ENCODE results near the gene SRP14.
A peak's percentile ranks its signal among the peaks of the same experiment; 100 is the strongest.
"Not testable (repeated sequence)": the region's sequence is repeated elsewhere in the genome, so short reads cannot be mapped to it uniquely, and the experiment has no call there.

The SRP14 gene

DNA sequence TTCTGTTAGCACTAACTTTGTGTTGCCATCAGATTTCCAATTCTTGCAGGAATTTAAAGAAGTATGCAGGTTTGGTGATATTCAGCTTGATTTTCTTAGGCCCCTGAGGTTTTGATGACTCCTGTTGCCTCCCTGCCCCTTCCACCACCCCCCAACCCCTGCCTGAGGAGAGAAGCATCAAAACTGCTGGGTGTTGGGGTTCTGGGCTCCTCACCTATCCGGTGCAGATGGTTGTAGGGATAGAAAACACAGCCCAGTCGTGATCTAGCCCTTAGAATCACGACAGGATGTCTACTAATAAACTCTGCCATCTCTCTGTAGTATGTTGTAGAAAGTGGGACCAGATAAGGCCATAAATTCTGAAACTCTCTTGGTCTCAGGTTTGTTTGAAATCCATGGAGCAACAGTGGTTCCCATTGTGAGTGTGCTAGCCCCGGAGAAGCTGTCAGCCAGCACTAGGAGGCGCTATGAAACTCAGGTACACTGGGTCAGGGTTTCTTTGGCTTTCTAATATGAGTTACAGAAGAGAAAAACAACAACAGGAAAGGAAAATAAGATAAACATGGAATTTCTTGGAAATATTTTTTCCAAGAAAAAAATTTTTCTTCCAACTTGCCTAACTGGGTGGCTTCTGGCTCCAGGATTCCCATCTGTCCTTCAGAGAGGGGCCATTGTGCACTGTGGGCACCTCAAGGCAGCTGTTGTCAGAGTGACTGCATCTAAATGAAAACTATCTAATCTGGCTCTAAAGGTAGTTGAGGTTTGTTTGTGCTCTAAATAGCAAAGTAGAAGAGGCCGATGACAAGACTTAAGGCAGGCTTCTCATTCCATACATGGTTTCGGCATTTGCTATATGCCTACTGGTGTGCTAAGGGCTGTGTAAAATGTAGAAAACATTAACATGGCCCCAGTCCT lies 8.7 kb downstream of the SRP14 start:
- DNase-seq (ENCODE audit: low spot score), result peak; percentile 35

DNA sequence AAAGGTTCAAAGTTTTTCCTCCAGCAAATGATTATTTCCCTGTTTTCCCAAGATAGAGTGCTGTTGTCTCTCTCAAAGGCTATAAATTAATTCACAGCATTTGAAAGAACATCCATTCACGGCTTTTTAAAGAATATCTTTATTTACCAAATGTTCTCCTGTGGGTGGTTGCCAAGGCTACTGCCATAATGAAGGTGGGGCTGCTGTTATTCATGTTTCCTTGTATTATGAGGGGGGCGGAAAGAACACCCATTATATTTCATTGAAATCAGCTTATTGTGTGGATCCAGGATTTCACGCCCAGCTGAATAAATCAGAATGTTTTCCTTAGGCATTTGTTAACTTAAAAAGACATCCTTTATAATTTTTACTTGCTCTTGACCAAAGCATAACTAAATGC lies 10.1 kb downstream of the SRP14 start:
- DNase-seq (ENCODE audit: low spot score), result no peak

DNA sequence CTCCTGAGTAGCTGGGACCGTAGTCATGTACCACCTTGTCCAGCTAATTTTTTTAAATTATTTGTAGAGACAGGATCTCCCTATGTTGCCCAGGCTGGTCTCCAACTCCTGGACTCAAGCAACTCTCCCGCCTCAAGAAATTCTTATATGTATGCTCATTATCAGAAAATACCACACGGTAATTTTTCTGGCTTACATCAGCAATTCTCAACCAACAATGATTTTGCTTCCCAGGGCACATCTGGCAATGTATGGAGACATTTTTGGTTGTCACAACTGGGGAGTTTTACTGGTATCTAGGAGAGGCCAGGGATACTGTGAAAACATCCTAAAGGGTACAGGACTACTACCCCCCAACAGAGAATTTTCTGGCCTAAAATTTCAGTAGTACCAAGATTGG lies 10.8 kb downstream of the SRP14 start:
- DNase-seq (ENCODE audit: low spot score), result no peak

DNA sequence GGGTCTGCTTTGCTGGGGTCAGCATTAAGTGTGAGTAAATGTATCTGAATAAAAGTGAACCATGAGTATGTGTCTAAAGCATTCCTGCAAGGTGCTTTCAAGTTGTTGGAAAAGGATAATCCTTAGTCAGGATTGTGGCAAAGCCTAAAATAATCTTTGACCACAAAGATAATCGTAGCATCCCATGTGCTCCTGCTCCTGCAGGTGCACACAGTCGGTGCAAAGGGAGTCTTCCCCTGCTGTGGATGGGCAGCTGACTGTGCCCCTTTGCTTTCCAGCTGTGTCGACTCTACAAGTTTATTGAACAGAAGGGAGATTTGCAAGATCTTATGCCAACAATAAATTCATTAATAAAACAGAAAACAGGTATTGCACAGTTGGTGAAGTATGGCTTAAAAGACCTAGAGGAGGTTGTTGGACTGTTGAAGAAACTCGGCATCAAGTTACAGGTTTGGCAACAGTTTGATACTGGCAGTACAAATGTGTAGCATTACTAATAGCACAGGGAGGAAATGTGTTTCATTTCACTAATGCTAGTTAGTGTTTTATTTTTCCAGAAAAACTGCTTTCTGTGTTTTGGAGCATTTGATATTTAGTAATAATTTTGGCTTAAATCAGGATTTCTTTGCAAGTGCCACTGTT lies 22.6 kb downstream of the SRP14 start:
- peak; percentile 41 for DNase-seq (ENCODE audit: low spot score)

DNA sequence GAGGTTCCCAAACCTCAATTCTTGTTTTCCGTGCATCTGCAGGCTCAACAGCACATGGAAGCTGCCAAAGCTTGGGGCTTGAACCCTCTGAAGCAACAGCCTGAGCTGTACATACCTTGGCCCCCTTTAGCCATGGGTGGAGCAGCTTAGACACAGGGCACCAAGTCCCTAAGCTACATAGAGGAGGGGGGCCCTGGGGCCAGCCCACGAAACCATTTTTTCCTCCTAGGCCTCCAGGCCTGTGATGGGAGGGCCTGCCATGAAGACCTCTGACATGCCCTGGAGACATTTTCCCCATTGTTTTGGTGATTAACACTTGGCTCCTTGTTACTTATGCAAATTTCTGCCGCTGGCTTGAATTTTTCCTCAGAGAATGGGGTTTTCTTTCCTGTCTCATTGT lies 24.6 kb downstream of the SRP14 start:
- DNase-seq (ENCODE audit: low spot score), result no peak

DNA sequence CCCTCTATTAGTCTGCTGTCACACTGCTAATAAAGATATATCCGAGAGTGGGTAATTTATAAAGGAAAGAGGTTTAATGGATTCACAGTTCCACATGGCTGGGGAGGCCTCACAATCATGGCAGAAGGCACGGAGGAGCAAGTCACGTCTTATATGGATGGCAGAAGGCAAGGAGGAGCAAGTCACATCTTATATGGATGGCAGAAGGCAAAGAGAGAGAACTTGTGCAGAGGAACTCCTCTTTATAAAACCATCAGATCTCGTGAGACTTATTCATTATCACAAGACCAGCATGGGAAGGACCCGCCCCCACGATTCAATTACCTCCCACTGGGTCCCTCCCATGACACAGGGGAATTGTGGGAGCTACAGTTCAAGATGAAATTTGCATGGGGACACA lies 25.6 kb downstream of the SRP14 start:
- DNase-seq (ENCODE audit: low spot score), result not testable (repeated sequence)

DNA sequence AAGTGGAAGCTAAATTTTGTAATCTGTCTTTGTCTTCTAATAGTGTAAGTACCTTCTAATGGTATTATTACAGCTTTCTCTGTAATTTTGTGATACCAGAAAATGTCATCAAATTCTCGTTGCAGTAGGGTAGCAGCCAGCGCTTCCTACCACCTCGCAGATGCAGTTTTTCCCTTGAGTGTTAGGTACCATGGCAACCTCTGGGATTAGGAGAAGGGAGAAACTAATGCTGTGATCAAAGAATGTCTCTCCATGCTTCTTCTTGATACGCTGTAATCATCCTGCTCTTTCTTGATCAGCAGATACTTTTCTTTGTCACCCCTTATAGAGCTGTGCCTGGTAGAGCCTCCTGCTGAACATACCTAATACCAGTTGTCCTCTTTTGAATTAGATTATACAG lies 27.7 kb downstream of the SRP14 start:
- DNase-seq (ENCODE audit: low spot score), result no peak

DNA sequence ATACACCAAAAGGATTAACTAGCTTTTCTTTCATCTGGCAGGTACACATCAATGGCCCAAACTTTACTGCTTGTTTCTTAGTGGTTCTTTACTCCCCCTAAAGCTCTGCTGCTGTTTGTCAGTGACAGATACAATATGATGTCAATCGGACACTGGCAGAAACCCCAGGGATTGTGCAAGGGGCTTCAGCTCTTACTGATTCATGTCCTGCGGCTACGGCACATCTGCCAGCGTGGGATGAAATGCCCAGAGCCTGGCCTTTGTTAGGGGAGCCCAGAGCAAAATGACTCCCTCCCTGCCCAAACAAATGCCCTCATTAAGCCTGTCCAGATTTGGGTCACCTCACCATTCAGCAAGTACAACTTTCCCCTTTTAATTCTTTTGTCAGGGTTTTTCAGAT lies 28.3 kb downstream of the SRP14 start:
- peak; percentile 67 for DNase-seq (ENCODE audit: low spot score)

DNA sequence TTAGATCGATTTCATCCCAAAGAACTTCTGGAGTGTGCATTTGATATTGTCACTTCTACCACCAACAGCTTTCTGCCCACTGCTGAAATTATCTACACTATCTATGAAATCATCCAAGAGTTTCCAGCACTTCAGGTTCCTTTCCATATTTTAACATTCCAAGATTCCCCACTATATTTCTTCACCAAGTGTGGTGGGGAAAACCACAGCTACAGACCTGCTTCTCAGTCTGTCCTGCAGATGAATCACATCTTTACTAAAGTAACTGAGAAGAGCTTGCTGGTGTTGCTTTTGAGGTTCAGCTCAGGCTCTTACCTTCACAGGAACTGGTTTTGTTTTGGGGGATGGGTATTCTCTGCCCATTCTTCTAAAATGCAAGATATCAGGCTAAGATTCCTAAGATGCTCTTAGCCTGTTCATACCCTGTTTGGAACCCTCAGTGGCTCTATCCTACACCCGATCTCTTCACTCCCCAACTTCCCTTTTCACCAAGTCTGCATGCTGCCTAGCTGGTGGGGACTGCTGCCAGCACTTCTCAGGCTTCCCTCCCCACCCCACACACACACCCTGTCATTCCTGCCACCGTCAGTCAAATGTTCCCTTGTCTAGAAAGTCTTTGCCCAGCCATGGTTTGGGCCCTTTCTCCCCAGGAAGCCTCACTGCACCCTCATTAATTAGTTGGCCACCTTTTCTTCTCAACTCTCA lies 30.8 kb downstream of the SRP14 start:
- DNase-seq (ENCODE audit: low spot score), result peak; percentile 17

DNA sequence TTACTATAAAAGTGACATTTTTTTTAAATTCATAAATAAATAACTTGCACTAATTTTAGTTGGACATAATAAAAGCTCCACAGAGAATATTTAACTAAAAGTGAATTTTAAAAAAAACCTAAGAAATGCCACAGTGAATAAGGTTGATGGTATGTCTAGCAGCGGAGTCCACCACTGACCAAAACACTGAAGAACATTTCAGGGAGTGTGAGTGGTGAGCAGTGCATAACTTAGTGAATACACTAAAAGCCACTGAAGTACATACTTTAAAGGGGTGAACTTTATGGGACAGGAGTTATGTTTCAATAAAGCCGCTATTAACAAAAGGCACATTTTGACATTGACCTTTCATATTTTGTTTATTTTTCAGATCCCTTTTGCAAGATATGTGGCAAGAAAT lies 32.3 kb downstream of the SRP14 start:
- DNase-seq (ENCODE audit: low spot score), result peak; percentile 41

DNA sequence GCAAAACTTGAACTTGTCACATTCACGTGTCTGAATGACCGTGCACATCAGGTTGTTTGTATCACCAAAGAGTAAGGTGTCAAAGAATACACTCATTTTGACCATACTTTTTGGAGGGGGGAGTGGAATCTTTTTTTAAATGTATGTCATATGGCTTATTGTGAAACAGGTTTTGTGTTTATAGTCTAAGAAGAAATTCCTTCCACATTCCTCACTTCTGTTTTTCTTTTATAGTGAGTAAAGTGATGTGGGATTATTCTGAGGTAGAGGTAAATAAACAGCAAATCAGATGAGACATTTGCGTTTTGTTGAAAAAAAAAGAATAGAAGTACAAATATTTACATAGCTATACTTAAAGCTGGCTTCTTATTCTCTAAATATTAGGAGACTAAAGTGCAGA lies 33.0 kb downstream of the SRP14 start:
- no peak for DNase-seq (ENCODE audit: low spot score)

DNA sequence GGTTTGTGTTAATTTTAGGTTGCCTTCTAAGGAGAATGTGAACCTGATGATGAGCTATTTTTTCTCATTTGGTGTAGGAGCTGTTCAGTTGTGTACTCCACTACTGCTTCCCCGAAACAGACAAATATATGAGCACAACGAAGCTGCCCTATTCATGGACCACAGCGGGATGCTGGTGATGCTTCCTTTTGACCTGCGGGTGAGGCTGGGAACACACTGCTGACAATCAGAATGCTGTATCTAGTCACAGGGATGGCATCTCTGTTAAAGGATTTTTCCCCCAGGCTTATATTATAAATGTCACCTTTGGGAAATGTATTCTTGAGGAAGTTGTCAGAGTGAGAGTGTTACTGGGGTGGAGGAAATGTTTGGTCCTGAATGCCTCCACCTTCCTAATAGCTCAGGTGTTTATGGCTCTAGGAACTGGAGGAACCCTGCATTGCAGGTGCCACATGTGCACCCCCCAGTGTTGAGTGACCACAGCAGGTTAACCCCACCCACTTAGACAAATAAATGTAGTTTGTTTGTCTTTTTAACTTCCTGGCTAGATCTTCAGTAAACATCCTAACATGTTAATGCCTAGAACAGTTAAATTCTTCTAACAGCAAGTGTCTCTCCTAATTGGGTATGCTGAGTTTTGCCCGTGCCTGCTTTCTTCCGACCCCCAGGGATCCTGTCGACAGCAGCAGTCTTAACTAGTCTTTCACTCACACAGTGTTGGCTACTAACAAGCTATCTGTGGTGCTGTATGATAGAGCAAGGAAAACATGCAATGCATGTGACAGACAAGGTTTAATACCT lies 35.7 kb downstream of the SRP14 start:
- DNase-seq (ENCODE audit: low spot score), result no peak

DNA sequence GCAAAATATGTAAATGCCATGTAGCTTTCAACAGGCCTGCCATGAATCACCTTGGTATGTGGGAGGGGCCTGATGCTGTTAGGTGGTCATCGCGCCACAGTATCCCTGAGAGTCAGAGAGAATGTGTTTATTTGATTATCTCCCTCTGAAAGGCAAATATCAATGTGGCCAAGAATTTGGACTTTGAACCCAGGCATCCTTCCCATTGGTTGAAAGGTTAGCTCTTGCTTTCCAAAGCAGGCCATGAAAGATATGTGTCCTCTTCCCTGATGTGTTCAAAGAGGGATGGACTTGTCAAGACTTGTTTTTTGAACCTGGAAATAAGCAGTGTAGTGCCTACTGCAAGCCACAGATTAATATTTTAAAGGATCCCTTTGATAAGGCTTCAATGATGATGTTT lies 36.7 kb downstream of the SRP14 start:
- no peak for DNase-seq (ENCODE audit: low spot score)

DNA sequence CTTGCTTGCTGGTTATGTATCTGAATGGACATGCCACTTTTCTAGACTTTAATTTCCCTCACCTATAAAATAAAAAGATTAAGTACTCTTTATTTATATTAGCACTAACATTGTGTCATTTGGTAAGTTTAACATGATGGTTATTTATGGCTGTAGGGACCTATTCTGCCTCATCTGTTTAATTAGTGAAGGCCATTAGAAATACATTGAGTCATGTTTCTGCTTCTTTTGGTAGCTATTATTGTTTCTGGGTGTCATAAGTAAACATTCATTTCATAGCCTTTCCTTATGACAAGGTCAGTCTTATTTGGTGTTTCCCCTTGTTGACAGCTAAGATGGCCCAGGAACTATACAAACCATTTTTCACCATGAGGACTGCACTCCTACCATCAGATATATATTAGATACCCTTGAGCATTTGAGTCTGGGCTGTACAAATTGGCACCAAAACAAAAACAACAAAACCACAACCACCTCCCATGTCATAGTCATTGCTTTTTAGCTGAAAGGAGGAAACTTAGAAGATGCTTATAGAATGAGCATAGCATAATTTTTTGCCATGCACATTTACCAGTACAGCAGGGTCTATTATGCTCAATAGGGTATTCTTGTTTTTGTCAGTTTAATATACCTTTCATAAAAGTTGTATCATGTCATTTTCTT lies 39.3 kb downstream of the SRP14 start:
- no peak for DNase-seq (ENCODE audit: low spot score)

DNA sequence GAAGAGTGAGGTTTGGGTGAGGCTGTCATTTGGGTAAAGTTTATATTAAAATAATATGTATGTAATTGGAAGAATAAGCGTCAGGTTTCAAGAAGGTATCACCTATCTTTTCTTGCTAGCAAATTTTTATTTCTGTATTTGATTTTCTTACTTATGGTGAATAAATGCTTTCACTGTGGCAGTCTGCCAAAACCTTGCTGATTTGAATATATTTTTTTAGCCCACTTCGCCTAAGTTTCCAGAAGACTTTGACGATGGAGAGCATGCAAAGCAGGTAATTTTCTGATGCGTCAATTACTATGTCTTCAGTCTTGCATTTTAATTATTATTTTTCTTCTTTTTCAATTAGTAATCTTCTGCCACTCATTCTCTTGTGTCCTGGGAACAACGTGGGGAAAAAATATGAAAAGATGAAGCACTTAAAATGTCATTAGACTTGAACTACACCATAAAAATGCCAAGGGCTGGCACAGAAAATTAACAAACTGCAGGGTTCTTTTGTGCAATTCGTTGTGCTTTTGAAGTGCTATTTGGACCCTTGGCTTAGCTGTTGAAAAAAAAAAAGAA lies 40.4 kb downstream of the SRP14 start:
- no peak for DNase-seq (ENCODE audit: low spot score)

DNA sequence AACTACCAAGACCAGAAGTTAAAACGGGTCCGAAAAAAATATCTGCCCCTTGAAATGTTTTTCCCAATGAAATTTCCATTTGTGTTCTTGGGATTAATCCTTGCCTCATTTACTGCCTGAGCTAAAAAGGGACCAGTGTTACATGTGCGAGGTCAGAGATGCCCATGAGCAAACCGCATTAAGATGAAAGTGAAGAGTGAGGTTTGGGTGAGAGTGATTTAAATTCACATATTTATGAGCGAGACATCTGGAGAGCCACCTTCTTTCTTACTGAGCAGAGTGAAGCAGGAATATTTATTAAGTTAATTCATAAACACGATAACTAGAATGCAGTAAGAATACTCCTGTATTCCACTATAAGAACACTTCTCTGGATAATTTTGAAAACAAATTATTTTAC lies 41.3 kb downstream of the SRP14 start:
- DNase-seq (ENCODE audit: low spot score), result no peak

DNA sequence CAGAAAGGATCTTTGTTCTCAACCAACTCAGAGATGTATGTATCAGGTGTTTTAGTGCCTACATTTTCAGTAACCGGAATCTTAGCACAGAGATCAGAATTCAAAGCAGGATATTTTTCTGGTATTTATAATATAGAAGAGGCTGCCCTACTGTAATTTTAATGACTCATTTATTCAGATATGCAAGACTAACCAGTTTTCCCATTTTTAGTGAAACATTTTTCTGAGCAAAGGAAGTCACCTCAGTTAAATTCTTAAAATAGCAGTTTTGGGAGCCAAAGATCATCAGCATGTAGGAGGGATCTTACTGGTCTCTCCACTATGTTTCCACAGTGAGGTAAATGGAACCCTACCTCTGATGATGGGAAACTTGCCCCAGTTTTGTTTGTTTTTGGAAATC lies 42.0 kb downstream of the SRP14 start:
- peak; percentile 36 for DNase-seq (ENCODE audit: low spot score)

DNA sequence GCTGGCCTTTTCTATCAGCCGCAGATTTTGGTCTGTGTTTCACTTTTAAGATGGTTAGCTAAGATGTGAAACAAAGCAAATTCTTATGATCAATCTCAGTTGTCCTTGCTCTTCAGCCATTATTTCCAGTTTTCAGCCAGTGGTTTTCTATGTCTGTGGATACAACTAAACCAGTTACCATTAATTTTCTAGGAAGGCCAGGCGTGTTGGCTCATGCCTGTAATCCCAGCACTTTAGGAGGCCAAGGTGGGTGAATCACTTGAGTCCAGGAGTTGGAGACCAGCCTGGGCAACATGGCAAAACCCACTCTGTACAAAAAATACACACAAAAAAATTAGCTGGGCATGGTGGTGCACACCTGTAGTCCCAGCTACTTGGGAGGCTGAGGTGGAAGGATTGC lies 42.8 kb downstream of the SRP14 start:
- not testable (repeated sequence) for DNase-seq (ENCODE audit: low spot score)

DNA sequence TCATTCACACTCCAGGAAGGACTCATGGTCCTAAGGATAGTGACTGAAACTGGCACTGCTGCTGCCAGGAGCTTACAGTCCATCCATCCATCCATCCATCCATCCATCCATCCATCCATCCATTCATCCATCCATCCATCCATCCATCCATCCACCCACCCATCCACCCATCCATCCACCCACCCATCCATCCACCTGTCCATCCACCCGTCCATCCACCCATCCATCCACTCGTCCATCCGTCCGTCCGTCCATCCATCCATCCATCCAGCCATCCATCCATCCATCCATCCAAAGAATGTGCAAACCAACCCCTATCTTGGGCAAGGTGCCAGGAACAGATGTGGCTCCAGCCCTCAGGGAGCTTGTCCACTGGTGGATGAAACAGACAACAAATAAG lies 46.0 kb downstream of the SRP14 start:
- not testable (repeated sequence) for DNase-seq (ENCODE audit: low spot score)

DNA sequence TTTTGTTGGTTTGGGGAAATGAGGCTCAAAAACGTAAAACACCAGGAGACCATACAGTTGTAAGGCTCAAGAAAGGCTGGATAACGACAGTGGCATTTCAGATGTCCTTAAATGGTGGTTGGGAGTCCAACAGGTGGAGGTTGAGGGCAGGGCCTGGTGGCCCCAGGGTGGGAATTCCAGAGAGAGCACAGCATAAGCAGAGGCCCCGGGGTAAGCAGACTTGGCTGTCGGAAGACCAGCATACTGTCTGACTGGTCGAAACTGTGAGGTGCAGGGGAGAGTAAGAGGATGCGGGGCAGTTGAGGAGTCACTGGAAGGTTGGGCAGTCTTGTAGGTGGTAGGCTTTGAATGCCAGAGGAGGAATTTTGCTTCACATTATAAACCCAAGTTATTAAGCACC lies 48.3 kb downstream of the SRP14 start:
- no peak for DNase-seq (ENCODE audit: low spot score)

DNA sequence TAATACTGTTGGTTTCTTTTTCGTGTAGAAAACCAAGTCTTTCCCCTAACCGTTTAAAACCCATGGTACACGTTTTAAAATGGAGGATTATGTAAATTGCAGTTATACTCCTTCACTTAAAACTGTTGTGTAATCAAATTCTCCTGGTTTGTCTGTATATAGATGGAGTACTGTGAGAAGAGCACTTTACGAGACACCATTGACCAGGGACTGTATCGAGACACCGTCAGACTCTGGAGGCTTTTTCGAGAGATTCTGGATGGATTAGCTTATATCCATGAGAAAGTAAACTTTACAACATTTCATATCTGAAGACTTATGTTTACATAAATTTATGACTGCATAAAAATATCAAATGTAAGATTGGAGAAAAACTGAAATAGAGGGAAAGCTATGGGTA lies 51.2 kb downstream of the SRP14 start:
- DNase-seq (ENCODE audit: low spot score), result no peak

Measured in GM03348 (cell line).